IMR-90 (cell line): ENCODE results near the gene TRIML1. TPM values are rescaled to one million over a fixed set of nuclear protein-coding genes. Genes with fewer than 3 reads are reported as not detected.

Source experiments
- ATAC-seq: fragments of 200-7000 bp; cut with Tn5 transposase; 2 replicates; pipeline ENCODE4 v1.9.1; 2020; ENCODE audit warnings: low read depth, mild to moderate bottlenecking, moderate library complexity
- BruUV-seq: library from RNA; stranded (reverse); fragments of 400-500 nt; replicated peaks from 2 replicates; lab custom pipeline; 2021; lab: Mats Ljungman, UMichigan
- CTCF ChIA-PET: fragments of 300-600 bp; formaldehyde crosslinking; extraction: SDS; loops from one replicate; lab custom pipeline; 2021; ENCODE audit warnings: antibody characterized with exemption; lab: Yijun Ruan, JAX
- POLR2A ChIA-PET: fragments of 300-600 bp; sonication (Branson Sonifier 250); formaldehyde crosslinking; loops from one replicate; lab custom pipeline; 2022; ENCODE audit warnings: antibody characterized with exemption; ENCODE audit not compliant: unreplicated experiment; lab: Charles Lee
- DNase-seq: peaks from one replicate; pipeline ENCODE4 v3.0.0; 2013
- H2AFZ ChIP-seq: replicated peaks from 2 replicates; pipeline ENCODE3; 2013; ENCODE audit warnings: low read length, mild to moderate bottlenecking; ENCODE audit not compliant: poor library complexity
- H2AK5ac ChIP-seq: 2 replicates; pipeline ENCODE4 v1.6.1; 2013; ENCODE audit warnings: low read depth, low read length, inconsistent platforms
- H2AK9ac ChIP-seq: replicated peaks from 2 replicates; pipeline ENCODE3; 2013; ENCODE audit warnings: mild to moderate bottlenecking, low read depth, low read length, moderate library complexity; ENCODE audit not compliant: poor library complexity
- H2BK120ac ChIP-seq: 2 replicates; pipeline ENCODE4 v1.6.1; 2013; ENCODE audit warnings: low read depth, low read length, inconsistent platforms
- H2BK15ac ChIP-seq: 3 replicates; pipeline ENCODE4 v1.6.1; 2013; ENCODE audit warnings: low read depth, low read length, inconsistent platforms
- H2BK20ac ChIP-seq: 2 replicates; pipeline ENCODE4 v1.6.1; 2013; ENCODE audit warnings: low read depth, mild to moderate bottlenecking, inconsistent platforms, low read length, moderate library complexity
- H2BK5ac ChIP-seq: 2 replicates; pipeline ENCODE4 v1.6.1; 2013; ENCODE audit warnings: mild to moderate bottlenecking, low read depth, low read length, inconsistent platforms; ENCODE audit not compliant: poor library complexity, severe bottlenecking
- H3K14ac ChIP-seq: replicated peaks from 2 replicates; pipeline ENCODE4 v1.6.1; 2013; ENCODE audit warnings: low read depth, low read length, inconsistent platforms
- H3K18ac ChIP-seq: 2 replicates; pipeline ENCODE4 v1.6.1; 2013; ENCODE audit warnings: low read depth, low read length, control low read depth
- H3K23ac ChIP-seq: 2 replicates; pipeline ENCODE4 v1.6.1; 2013; ENCODE audit warnings: low read depth, low read length, inconsistent platforms
- H3K27ac ChIP-seq: 2 replicates; pipeline ENCODE4 v1.5.1; 2013; ENCODE audit warnings: mild to moderate bottlenecking, control low read depth, low read length; ENCODE audit not compliant: insufficient read depth
- H3K27me3 ChIP-seq: 2 replicates; pipeline ENCODE4 v1.6.1; 2013; ENCODE audit warnings: low read length; ENCODE audit not compliant: control insufficient read depth, insufficient read depth
- H3K36me3 ChIP-seq: 2 replicates; pipeline ENCODE4 v1.6.1; 2013; ENCODE audit warnings: low read length, mixed read lengths; ENCODE audit not compliant: control insufficient read depth, insufficient read depth
- H3K4ac ChIP-seq: 2 replicates; pipeline ENCODE4 v1.6.1; 2013; ENCODE audit warnings: low read depth, low read length, inconsistent platforms
- H3K4me1 ChIP-seq: 2 replicates; pipeline ENCODE4 v1.6.1; 2013; ENCODE audit warnings: low read length, mixed read lengths; ENCODE audit not compliant: control insufficient read depth, insufficient read depth
- H3K4me2 ChIP-seq: 2 replicates; pipeline ENCODE4 v1.6.1; 2013; ENCODE audit warnings: low read depth, mild to moderate bottlenecking, control low read depth, low read length, moderate library complexity
- H3K4me3 ChIP-seq: 2 replicates; pipeline ENCODE4 v1.5.1; 2013; ENCODE audit warnings: low read depth, mild to moderate bottlenecking, control low read depth, low read length, moderate library complexity; ENCODE audit not compliant: insufficient read depth
- H3K56ac ChIP-seq: 2 replicates; pipeline ENCODE4 v1.6.1; 2013; ENCODE audit warnings: low read length, inconsistent platforms; ENCODE audit not compliant: insufficient read depth; ENCODE audit errors: extremely low read depth
- H3K79me1 ChIP-seq, 2 experiments: 2 replicates each; pipeline ENCODE4 v1.6.1; 2013; ENCODE audit warnings: low read length in 2 of 2, inconsistent platforms in 1 of 2, low read depth in 1 of 2
- H3K9ac ChIP-seq: 2 replicates; pipeline ENCODE4 v1.6.1; 2013; ENCODE audit warnings: low read depth, low read length, control low read depth
- H3K9me1 ChIP-seq: 2 replicates; pipeline ENCODE4 v1.6.1; 2013; ENCODE audit warnings: low read length, inconsistent platforms; ENCODE audit not compliant: insufficient read depth
- H3K9me3 ChIP-seq: 2 replicates; pipeline ENCODE4 v1.6.1; 2013; ENCODE audit warnings: low read length; ENCODE audit not compliant: control insufficient read depth, insufficient read depth
- H4K20me1 ChIP-seq: 2 replicates; pipeline ENCODE4 v1.6.1; 2013; ENCODE audit warnings: low read length, inconsistent platforms; ENCODE audit not compliant: insufficient read depth
- H4K5ac ChIP-seq: 2 replicates; pipeline ENCODE4 v1.6.1; 2013; ENCODE audit warnings: mild to moderate bottlenecking, low read depth, low read length, control low read depth
- H4K8ac ChIP-seq, 2 experiments: 2 replicates each; pipeline ENCODE4 v1.6.1; 2013; ENCODE audit warnings: low read depth in 2 of 2, low read length in 2 of 2, control low read depth in 1 of 2, inconsistent platforms in 1 of 2
- H4K91ac ChIP-seq: 2 replicates; pipeline ENCODE4 v1.6.1; 2013; ENCODE audit warnings: low read depth, low read length, inconsistent platforms; ENCODE audit not compliant: insufficient read depth
- BHLHE40 ChIP-seq: fragments of 150-350 bp; IDR thresholded peaks from 2 replicates; pipeline ENCODE4 v1.6.1; 2016; ENCODE audit warnings: mild to moderate bottlenecking, low read depth, low read length
- CEBPB ChIP-seq: IDR thresholded peaks from 2 replicates; pipeline ENCODE4 v1.6.1; 2012; ENCODE audit warnings: low read depth, low read length, improper control_type of control experiment
- CHD1 ChIP-seq: IDR thresholded peaks from 2 replicates; pipeline ENCODE4 v1.6.1; 2012; ENCODE audit warnings: low read depth, low read length, improper control_type of control experiment
- FOS ChIP-seq: fragments of 150-350 bp; IDR thresholded peaks from 2 replicates; pipeline ENCODE4 v1.6.1; 2016; ENCODE audit warnings: low read depth, low read length
- MAFK ChIP-seq: IDR thresholded peaks from 2 replicates; pipeline ENCODE4 v1.6.1; 2012; ENCODE audit warnings: low read depth, low read length, improper control_type of control experiment
- MAZ ChIP-seq: IDR thresholded peaks from 2 replicates; pipeline ENCODE4 v1.6.1; 2012; ENCODE audit warnings: low read depth, mild to moderate bottlenecking, low read length, improper control_type of control experiment, moderate library complexity, borderline replicate concordance
- MXI1 ChIP-seq: IDR thresholded peaks from 2 replicates; pipeline ENCODE4 v1.6.1; 2012; ENCODE audit warnings: low read depth, mild to moderate bottlenecking, low read length, moderate library complexity, borderline replicate concordance
- NFE2L2 ChIP-seq: fragments of 150-350 bp; IDR thresholded peaks from 2 replicates; pipeline ENCODE4 v1.6.1; 2016; ENCODE audit warnings: low read depth, mild to moderate bottlenecking, low read length
- POLR2A ChIP-seq: IDR thresholded peaks from 2 replicates; pipeline ENCODE4 v1.6.1; 2012; ENCODE audit warnings: mild to moderate bottlenecking, low read depth, low read length
- RAD21 ChIP-seq: IDR thresholded peaks from 2 replicates; pipeline ENCODE4 v1.6.1; 2012; ENCODE audit warnings: low read length, improper control_type of control experiment
- RCOR1 ChIP-seq: IDR thresholded peaks from 2 replicates; pipeline ENCODE4 v1.6.1; 2012; ENCODE audit warnings: mild to moderate bottlenecking, low read length, improper control_type of control experiment; ENCODE audit not compliant: insufficient replicate concordance
- RFX5 ChIP-seq: IDR thresholded peaks from 2 replicates; pipeline ENCODE4 v1.8.0; 2012; ENCODE audit warnings: low read depth, mild to moderate bottlenecking, low read length, moderate library complexity
- SMC3 ChIP-seq: fragments of 150-350 bp; IDR thresholded peaks from 2 replicates; pipeline ENCODE4 v1.6.1; 2016; ENCODE audit warnings: low read depth, mild to moderate bottlenecking, antibody characterized with exemption, low read length, moderate library complexity
- WGBS, 2 experiments: methylation state at CpG; one replicate each; pipeline versions ENCODE4 v1.1.5 to v1.1.7; 2013; ENCODE audit warnings: missing lambda C conversion rate in 2 of 2; ENCODE audit not compliant: insufficient read length in 1 of 2; ENCODE audit errors: extremely low coverage in 2 of 2; 5-methylcytosine and 5-hydroxymethylcytosine counted together
- dilution Hi-C: fragments of 300-500 bp; cut with HindIII; formaldehyde crosslinking; loops from one replicate; pipeline ENCODE4 v1.14.3; 2018; ENCODE audit warnings: low sequenced_read_pairs; ENCODE audit not compliant: unreplicated experiment
- in situ Hi-C: fragments of 300-500 bp; cut with MboI; formaldehyde crosslinking; loops from 3 replicates; pipeline ENCODE4 v1.14.3; 2019; ENCODE audit warnings: low sequenced_read_pairs, inconsistent platforms, mixed read lengths
- intact Hi-C: fragments of 100-400 bp; cut with micrococcal nuclease; formaldehyde crosslinking; loops from 2 replicates; pipeline ENCODE4 v1.10.0; 2022
- polyA plus RNA-seq, 3 experiments: library from polyadenylated mRNA; depleted of rRNA; stranded (reverse); fragments of >200 nt; gene quantifications; 2 replicates each; pipeline ENCODE4 v1.2.3, GENCODE V29; 2012; ENCODE audit warnings: low replicate concordance in 1 of 3
- total RNA-seq: library from RNA; depleted of rRNA; stranded (reverse); fragments of >200 nt; gene quantifications from 2 replicates; pipeline ENCODE4 v1.2.3, GENCODE V29; 2012
- TF ChIP-seq, protein P1 (sequence below): conservative IDR thresholded peaks from 2 replicates; pipeline ENCODE4 v1.5.1; 2012; ENCODE audit warnings: mild to moderate bottlenecking, low read depth, low read length, improper control_type of control experiment
- TF ChIP-seq, protein P2 (sequence below): fragments of 150-350 bp; IDR thresholded peaks from 2 replicates; pipeline ENCODE4 v1.6.1; 2016; ENCODE audit warnings: low read depth, mild to moderate bottlenecking, low read length, moderate library complexity, borderline replicate concordance
- TF ChIP-seq, protein P3 (sequence below): fragments of 150-350 bp; IDR thresholded peaks from 2 replicates; pipeline ENCODE4 v1.6.1; 2017; ENCODE audit warnings: mild to moderate bottlenecking, antibody characterized with exemption, low read length, low read depth

The TRIML1 gene
- total and polyA plus RNA-seq, 2 of the 4 experiments (the other 2 are of a cell fraction): not detected

DNA sequence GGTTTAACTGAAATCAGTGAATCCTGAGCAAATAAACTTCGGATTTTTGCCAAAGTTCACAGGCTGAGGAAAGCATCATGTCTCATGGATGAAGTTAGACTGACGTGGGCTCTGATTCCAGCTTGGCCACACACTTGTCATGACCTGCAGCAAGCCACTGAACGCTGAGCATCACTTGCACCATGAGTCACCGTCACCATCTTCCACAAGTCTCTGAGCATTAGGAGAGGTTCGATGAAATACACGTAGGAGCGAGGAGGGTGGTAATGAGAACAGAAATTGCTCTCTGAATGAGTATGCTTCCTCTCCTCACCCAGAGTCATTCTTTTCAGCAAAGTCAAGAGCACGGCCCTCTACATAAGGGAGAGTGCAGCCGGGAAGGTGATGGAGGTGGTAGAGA lies 26.1 kb upstream of the TRIML1 start:
- no peak overlapping the region for H3K27ac ChIP-seq
- H3K79me1 ChIP-seq: no peaks in the 10 kb centered on the region
- TF ChIP-seq RAD21: no peak
- no peak for TF ChIP-seq RFX5
- TF ChIP-seq SMC3: no peak
- TF ChIP-seq, protein P1, sequence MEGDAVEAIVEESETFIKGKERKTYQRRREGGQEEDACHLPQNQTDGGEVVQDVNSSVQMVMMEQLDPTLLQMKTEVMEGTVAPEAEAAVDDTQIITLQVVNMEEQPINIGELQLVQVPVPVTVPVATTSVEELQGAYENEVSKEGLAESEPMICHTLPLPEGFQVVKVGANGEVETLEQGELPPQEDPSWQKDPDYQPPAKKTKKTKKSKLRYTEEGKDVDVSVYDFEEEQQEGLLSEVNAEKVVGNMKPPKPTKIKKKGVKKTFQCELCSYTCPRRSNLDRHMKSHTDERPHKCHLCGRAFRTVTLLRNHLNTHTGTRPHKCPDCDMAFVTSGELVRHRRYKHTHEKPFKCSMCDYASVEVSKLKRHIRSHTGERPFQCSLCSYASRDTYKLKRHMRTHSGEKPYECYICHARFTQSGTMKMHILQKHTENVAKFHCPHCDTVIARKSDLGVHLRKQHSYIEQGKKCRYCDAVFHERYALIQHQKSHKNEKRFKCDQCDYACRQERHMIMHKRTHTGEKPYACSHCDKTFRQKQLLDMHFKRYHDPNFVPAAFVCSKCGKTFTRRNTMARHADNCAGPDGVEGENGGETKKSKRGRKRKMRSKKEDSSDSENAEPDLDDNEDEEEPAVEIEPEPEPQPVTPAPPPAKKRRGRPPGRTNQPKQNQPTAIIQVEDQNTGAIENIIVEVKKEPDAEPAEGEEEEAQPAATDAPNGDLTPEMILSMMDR: no peak
- TF ChIP-seq CEBPB: no peak
- TF ChIP-seq FOS: no peak
- no peak for TF ChIP-seq MXI1
- TF ChIP-seq NFE2L2: no peak
- no peak for TF ChIP-seq MAFK
- no peak for TF ChIP-seq RCOR1
- no peak for TF ChIP-seq CHD1
- TF ChIP-seq POLR2A: no peak
- TF ChIP-seq BHLHE40: no peak
- TF ChIP-seq, protein P2, sequence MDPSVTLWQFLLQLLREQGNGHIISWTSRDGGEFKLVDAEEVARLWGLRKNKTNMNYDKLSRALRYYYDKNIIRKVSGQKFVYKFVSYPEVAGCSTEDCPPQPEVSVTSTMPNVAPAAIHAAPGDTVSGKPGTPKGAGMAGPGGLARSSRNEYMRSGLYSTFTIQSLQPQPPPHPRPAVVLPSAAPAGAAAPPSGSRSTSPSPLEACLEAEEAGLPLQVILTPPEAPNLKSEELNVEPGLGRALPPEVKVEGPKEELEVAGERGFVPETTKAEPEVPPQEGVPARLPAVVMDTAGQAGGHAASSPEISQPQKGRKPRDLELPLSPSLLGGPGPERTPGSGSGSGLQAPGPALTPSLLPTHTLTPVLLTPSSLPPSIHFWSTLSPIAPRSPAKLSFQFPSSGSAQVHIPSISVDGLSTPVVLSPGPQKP: no peak
- TF ChIP-seq, protein P3, sequence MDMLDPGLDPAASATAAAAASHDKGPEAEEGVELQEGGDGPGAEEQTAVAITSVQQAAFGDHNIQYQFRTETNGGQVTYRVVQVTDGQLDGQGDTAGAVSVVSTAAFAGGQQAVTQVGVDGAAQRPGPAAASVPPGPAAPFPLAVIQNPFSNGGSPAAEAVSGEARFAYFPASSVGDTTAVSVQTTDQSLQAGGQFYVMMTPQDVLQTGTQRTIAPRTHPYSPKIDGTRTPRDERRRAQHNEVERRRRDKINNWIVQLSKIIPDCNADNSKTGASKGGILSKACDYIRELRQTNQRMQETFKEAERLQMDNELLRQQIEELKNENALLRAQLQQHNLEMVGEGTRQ: no peak
- TF ChIP-seq MAZ: no peak
- no peak overlapping the region for H2BK20ac ChIP-seq
- H3K4me2 ChIP-seq: no peak overlapping the region
- H3K4me3 ChIP-seq: no peak overlapping the region
- POLR2A ChIA-PET: no interaction called here
- H4K91ac ChIP-seq: 0 out of 2 replicates have a peak overlapping the region, but pooled peaks have one; percentile 6
- BruUV-seq: no TSS peak
- peak; percentile 28 for DNase-seq
- peak overlapping the region; percentile 9 for H2AFZ ChIP-seq
- no peak overlapping the region for H2AK9ac ChIP-seq
- H3K56ac ChIP-seq: no peak overlapping the region
- no peak overlapping the region for H3K9ac ChIP-seq
- H3K14ac ChIP-seq: no peak overlapping the region
- H4K8ac ChIP-seq: no peak overlapping the region
- no CpG with 5 or more reads among the region's 9 CpGs for WGBS, 2 experiments
- intact Hi-C loops: no loop called here
- dilution Hi-C loops: no loop called here
- 0 out of 2 replicates have a peak, but pooled peaks cover 3% of the 10 kb centered on the region for H3K4me1 ChIP-seq
- no peak for ATAC-seq
- no peak overlapping the region for H4K5ac ChIP-seq
- CTCF ChIA-PET: no interaction called here
- 0 out of 2 replicates have a peak overlapping the region, but pooled peaks have one; percentile 1 for H2AK5ac ChIP-seq
- no peaks in the 10 kb centered on the region for H3K27me3 ChIP-seq
- no peak overlapping the region for H3K18ac ChIP-seq
- H3K23ac ChIP-seq: no peak overlapping the region
- H3K4ac ChIP-seq: no peak overlapping the region
- 0 out of 2 replicates have a peak, but pooled peaks cover 3% of the 10 kb centered on the region for H3K9me1 ChIP-seq
- in situ Hi-C loops: no loop called here
- H3K9me3 ChIP-seq: no peaks in the 10 kb centered on the region
- no peaks in the 10 kb centered on the region for H3K36me3 ChIP-seq
- no peak overlapping the region for H2BK15ac ChIP-seq
- no peak overlapping the region for H2BK120ac ChIP-seq
- no peaks in the 10 kb centered on the region for H4K20me1 ChIP-seq
- no peak overlapping the region for H2BK5ac ChIP-seq
